B cell (primary cell): ENCODE measurements around the gene ZYG11A. TPM values are rescaled to one million over a fixed set of nuclear protein-coding genes. Genes with fewer than 3 reads are reported as not detected.

ENCODE experiments used
- ATAC-seq: fragments of 200-7000 bp; cut with Tn5 transposase; one replicate; pipeline ENCODE4 v1.10.0; 2021; ENCODE audit warnings: low read depth, mild to moderate bottlenecking, moderate number of reproducible peaks, moderate library complexity
- CTCF ChIA-PET: fragments of 350-600 bp; sonication (Branson Sonifier 250); formaldehyde crosslinking; loops from one replicate; lab custom pipeline; 2021; ENCODE audit warnings: antibody characterized with exemption, inconsistent platforms; lab: Charles Lee
- POLR2A ChIA-PET: fragments of 350-600 bp; sonication (Branson Sonifier 250); formaldehyde crosslinking; loops from one replicate; lab custom pipeline; 2021; ENCODE audit warnings: antibody characterized with exemption; lab: Charles Lee
- DNase-seq: peaks from one replicate; pipeline ENCODE4 v3.0.0; 2013
- H2AFZ ChIP-seq: 2 replicates; pipeline ENCODE4 v1.6.1; 2012; ENCODE audit warnings: mild to moderate bottlenecking, low read depth, low read length; ENCODE audit not compliant: insufficient read depth, poor library complexity, severe bottlenecking
- H3K27ac ChIP-seq, 2 donors: 1 replicate in 1 of 2; 2 replicates in 1 of 2; pipeline ENCODE4 v1.5.1; 2012 to 2013; ENCODE audit warnings: low read length in 2 of 2, mild to moderate bottlenecking in 2 of 2, moderate library complexity in 1 of 2
- H3K27me3 ChIP-seq, 4 experiments: fragments of 200-600 bp in 1 of 4; sonication (generic) in 1 of 4; replicated peaks in 1 of 4; 1 replicate in 2 of 4; 2 replicates in 2 of 4; pipeline versions ENCODE4 v1.6.1 to v1.7.0; 2013 to 2016; ENCODE audit warnings: low read length in 3 of 4, mild to moderate bottlenecking in 2 of 4, mixed read lengths in 1 of 4, moderate library complexity in 1 of 4; ENCODE audit not compliant: insufficient read depth in 4 of 4, control insufficient read depth in 3 of 4; ENCODE audit errors: control extremely low read depth in 1 of 4
- H3K36me3 ChIP-seq, 2 experiments: replicated peaks in 1 of 2; 1 replicate in 1 of 2; 2 replicates in 1 of 2; pipeline versions ENCODE4 v1.6.1 to v1.7.1; 2013; ENCODE audit warnings: low read length in 1 of 2; ENCODE audit not compliant: insufficient read depth in 2 of 2, control insufficient read depth in 1 of 2; ENCODE audit errors: control extremely low read depth in 1 of 2, extremely low read depth in 1 of 2
- H3K4me1 ChIP-seq, 2 donors: fragments of 200-600 bp in 1 of 2; sonication (generic) in 1 of 2; 1 replicate in 1 of 2; 2 replicates in 1 of 2; pipeline versions ENCODE4 v1.5.1 to v1.6.1; 2013 to 2017; ENCODE audit warnings: low read length in 2 of 2; ENCODE audit not compliant: control insufficient read depth in 2 of 2, insufficient read depth in 2 of 2
- H3K4me2 ChIP-seq: replicated peaks from 2 replicates; pipeline ENCODE3; 2012; ENCODE audit warnings: mild to moderate bottlenecking, low read depth, low read length; ENCODE audit not compliant: poor library complexity, severe bottlenecking
- H3K4me3 ChIP-seq, 5 experiments: fragments of 200-600 bp in 1 of 5; sonication (generic) in 1 of 5; 1 replicate in 3 of 5; 2 replicates in 2 of 5; pipeline versions ENCODE4 v1.5.1 to v1.7.0; 2011 to 2016; ENCODE audit warnings: low read length in 4 of 5, mild to moderate bottlenecking in 4 of 5, low read depth in 2 of 5, control low read depth in 1 of 5, moderate library complexity in 1 of 5; ENCODE audit not compliant: insufficient read depth in 1 of 5; ENCODE audit errors: control extremely low read depth in 1 of 5, extremely low read depth in 1 of 5
- H3K79me2 ChIP-seq: fragments of 200-600 bp; sonication (generic); one replicate; pipeline ENCODE4 v1.6.0; 2016; ENCODE audit warnings: low read length; ENCODE audit not compliant: control insufficient read depth, insufficient read depth
- H3K9ac ChIP-seq: fragments of 200-600 bp; sonication (generic); 2 replicates; pipeline ENCODE4 v1.6.1; 2017; ENCODE audit warnings: mild to moderate bottlenecking, low read length, moderate library complexity
- H3K9me3 ChIP-seq, 3 donors: one replicate each; pipeline versions ENCODE4 v1.6.1 to v1.7.1; 2013; ENCODE audit warnings: low read length in 2 of 3; ENCODE audit not compliant: control insufficient read depth in 2 of 3, insufficient read depth in 1 of 3; ENCODE audit errors: control extremely low read depth in 1 of 3
- H4K20me1 ChIP-seq: 2 replicates; pipeline ENCODE4 v1.6.0; 2012; ENCODE audit warnings: mild to moderate bottlenecking, low read length; ENCODE audit not compliant: insufficient read depth, control insufficient read depth, poor library complexity, severe bottlenecking
- H3K27ac Mint-ChIP-seq: one replicate; pipeline ENCODE4 v1.8.0; 2021; ENCODE audit warnings: mixed read lengths
- H3K27me3 Mint-ChIP-seq: one replicate; pipeline ENCODE4 v1.8.0; 2021; ENCODE audit warnings: mixed read lengths
- H3K4me1 Mint-ChIP-seq: one replicate; pipeline ENCODE4 v1.8.0; 2021; ENCODE audit warnings: mixed read lengths
- H3K4me3 Mint-ChIP-seq: one replicate; pipeline ENCODE4 v1.8.0; 2021; ENCODE audit warnings: mixed read lengths
- H3K9me3 Mint-ChIP-seq: one replicate; pipeline ENCODE4 v1.8.0; 2022; ENCODE audit warnings: mixed read lengths; ENCODE audit not compliant: insufficient read depth
- CTCF ChIP-seq: fragments of 200-600 bp; IDR thresholded peaks from one replicate; pipeline ENCODE4 v1.8.0; 2022; ENCODE audit warnings: antibody characterized with exemption, mild to moderate bottlenecking
- EZH2 ChIP-seq: IDR thresholded peaks from 2 replicates; pipeline ENCODE4 v1.6.1; 2012; ENCODE audit warnings: borderline replicate concordance, low read depth, mild to moderate bottlenecking, moderate library complexity, low read length; ENCODE audit not compliant: insufficient read depth, poor library complexity, severe bottlenecking
- WGBS: methylation state at CpG from one replicate; pipeline ENCODE4 v1.1.5; 2013; ENCODE audit warnings: missing lambda C conversion rate; ENCODE audit not compliant: insufficient coverage; 5-methylcytosine and 5-hydroxymethylcytosine counted together
- intact Hi-C: fragments of 100-400 bp; cut with micrococcal nuclease; formaldehyde crosslinking; loops from one replicate; pipeline ENCODE4 v1.10.0; 2022
- polyA plus RNA-seq: library from polyadenylated mRNA; depleted of rRNA; stranded (reverse); fragments of >200 nt; gene quantifications from 2 replicates; pipeline ENCODE4 v1.2.3, GENCODE V29; 2012
- small RNA-seq: library from RNA; depleted of rRNA; stranded (forward); fragments of <200 nt; gene quantifications from one replicate; pipeline ENCODE3, GENCODE V24; 2012; ENCODE audit warnings: low replicate concordance, low read depth; ENCODE audit not compliant: insufficient read length
- total RNA-seq, 2 donors: library from RNA; stranded (reverse); fragments of 120-200 nt in 1 of 2; gene quantifications; 1 replicate in 1 of 2; 2 replicates in 1 of 2; pipeline versions ENCODE4 v1.2.3 to v1.2.4, GENCODE V29; 2013 to 2022

The ZYG11A gene
- total and polyA plus RNA-seq, 2 donors (not counting 1 experiment from before 2014, with no cell fraction given) = 0.24 to 1.5 TPM

GRCh38 chr1:52943876-52944416 is 101.4 kb downstream of the ZYG11A start:
- CTCF ChIA-PET = no interaction called here
- Histone ChIP-seq H3K4me2 (no peak overlapping the region), H3K79me2 (no peaks in the 10 kb centered on the region), H3K4me3 (no peak overlapping the region), H3K4me1 (no peaks in the 10 kb centered on the region), H3K9me3 (no peaks in the 10 kb centered on the region), H4K20me1 (no peaks in the 10 kb centered on the region), H3K27me3 (no peaks in the 10 kb centered on the region), H3K9ac (no peak overlapping the region), H3K36me3 (no peaks in the 10 kb centered on the region), H3K27ac (no peak overlapping the region), H2AFZ (no peak overlapping the region)
- ATAC-seq (no peak), DNase-seq (no peak)
- TF ChIP-seq CTCF (no peak), EZH2 (no peak)
- POLR2A ChIA-PET = no interaction called here
- Mint-ChIP-seq H3K27me3 (no peaks in the 10 kb centered on the region), H3K4me3 (no peak overlapping the region), H3K4me1 (no peaks in the 10 kb centered on the region), H3K27ac (no peak overlapping the region), H3K9me3 (no peaks in the 10 kb centered on the region)
- WGBS = 80% methylated on average over 1 of the region's 3 CpGs
- intact Hi-C loops = no loop called here

GRCh38 chr1:52944566-52944965 is 102.0 kb downstream of the ZYG11A start:
- Histone ChIP-seq H3K27me3 (no peaks in the 10 kb centered on the region), H3K27ac (no peak overlapping the region), H3K9me3 (no peaks in the 10 kb centered on the region), H3K36me3 (no peaks in the 10 kb centered on the region), H2AFZ (no peak overlapping the region), H3K4me2 (no peak overlapping the region), H3K4me1 (no peaks in the 10 kb centered on the region), H3K79me2 (no peaks in the 10 kb centered on the region), H3K9ac (no peak overlapping the region), H3K4me3 (no peak overlapping the region), H4K20me1 (no peaks in the 10 kb centered on the region)
- WGBS = 89% methylated on average over 5 of the region's 10 CpGs
- no peak for TF ChIP-seq CTCF
- TF ChIP-seq EZH2 = no peak
- Mint-ChIP-seq H3K27me3 (no peaks in the 10 kb centered on the region), H3K4me1 (no peaks in the 10 kb centered on the region), H3K4me3 (no peak overlapping the region), H3K27ac (no peak overlapping the region), H3K9me3 (no peaks in the 10 kb centered on the region)
- ChIA-PET POLR2A (no interaction called here), CTCF (no interaction called here)
- DNase-seq = no peak
- ATAC-seq = no peak
- intact Hi-C loops = no loop called here

Small RNA genes within 50 kb of the gene (small RNA-seq; reads per million reads assigned to genes)
- gene AC099677.1 = not detected
- not detected for gene AC099677.2
- gene MIR1273F = not detected
- not detected for gene MIR1273G
- gene MIR5095 = not detected
- gene RNU6-969P = not detected

Other genes starting within 250 kb of the ZYG11A start
- gene GPX7, start 240.4 kb upstream of the ZYG11A start, total RNA-seq = 21.4 and 23.9 TPM in 2 replicates
- 14.5 and 27.6 TPM in 2 replicates for gene GPX7, start 240.4 kb upstream of the ZYG11A start, polyA plus RNA-seq
- gene SHISAL2A, start 209.6 kb upstream of the ZYG11A start, total RNA-seq = 91.0 and 102 TPM in 2 replicates
- gene SHISAL2A, start 209.6 kb upstream of the ZYG11A start, polyA plus RNA-seq = 31.0 and 63.3 TPM in 2 replicates
- 9.3 and 11.3 TPM in 2 replicates for gene COA7, start 144.4 kb upstream of the ZYG11A start, total RNA-seq
- gene COA7, start 144.4 kb upstream of the ZYG11A start, polyA plus RNA-seq = 1.3 and 2.2 TPM in 2 replicates
- 22.3 and 22.7 TPM in 2 replicates for gene ZYG11B, start 116.3 kb upstream of the ZYG11A start, total RNA-seq
- gene ZYG11B, start 116.3 kb upstream of the ZYG11A start, polyA plus RNA-seq = 3.6 and 4.5 TPM in 2 replicates
- gene ECHDC2, start 79.0 kb downstream of the ZYG11A start, total RNA-seq = 116 TPM in 2 replicates
- gene ECHDC2, start 79.0 kb downstream of the ZYG11A start, polyA plus RNA-seq = 106 and 121 TPM in 2 replicates
- 45.0 and 46.6 TPM in 2 replicates for gene SCP2, start 84.5 kb downstream of the ZYG11A start, total RNA-seq
- gene SCP2, start 84.5 kb downstream of the ZYG11A start, polyA plus RNA-seq = 19.4 and 25.3 TPM in 2 replicates
- gene PODN, start 219.5 kb downstream of the ZYG11A start, total RNA-seq = not detected in 2 replicates
- not detected in 2 replicates for gene PODN, start 219.5 kb downstream of the ZYG11A start, polyA plus RNA-seq